Thyroid gland (tissue), 4 donors: Measurements from ENCODE around the gene PLEKHA5. TPM values are rescaled to one million over a fixed set of nuclear protein-coding genes. Genes with fewer than 3 reads are reported as not detected.

ENCODE experiments used
- DNase-seq, 2 donors: peaks; one replicate each; pipeline ENCODE4 v3.0.0-alpha.2; 2019
- H3K27ac ChIP-seq, 3 donors: fragments of 200-600 bp; sonication (generic); 1 replicate in 2 of 3; 2 replicates in 1 of 3; pipeline ENCODE4 v1.5.1; 2016 to 2019; ENCODE audit warnings: mild to moderate bottlenecking in 1 of 3, moderate library complexity in 1 of 3
- H3K27me3 ChIP-seq: fragments of 200-600 bp; sonication (generic); one replicate; pipeline ENCODE4 v1.5.1; 2019
- H3K36me3 ChIP-seq, 2 donors: fragments of 200-600 bp; sonication (generic); one replicate each; pipeline ENCODE4 v1.5.1; 2016 to 2019
- H3K4me1 ChIP-seq, 2 donors: fragments of 200-600 bp; sonication (generic); one replicate each; pipeline ENCODE4 v1.5.1; 2017 to 2019
- H3K4me3 ChIP-seq, 3 donors: fragments of 200-600 bp; sonication (generic); replicated peaks in 1 of 3; 1 replicate in 2 of 3; 2 replicates in 1 of 3; pipeline ENCODE4 v1.5.1; 2016; ENCODE audit warnings: mild to moderate bottlenecking in 1 of 3
- H3K9me3 ChIP-seq: fragments of 200-600 bp; sonication (generic); one replicate; pipeline ENCODE4 v1.5.1; 2017
- CTCF ChIP-seq, 6 experiments: fragments of 200-600 bp in 3 of 6; fragments of 450-650 bp in 3 of 6; sonication (generic) in 3 of 6; IDR thresholded peaks; one replicate each; pipeline ENCODE4 v1.5.1; 2016 to 2019; ENCODE audit warnings: antibody characterized with exemption in 6 of 6, mild to moderate bottlenecking in 2 of 6, inconsistent platforms in 1 of 6, moderate library complexity in 1 of 6
- POLR2A ChIP-seq, 2 donors: fragments of 450-650 bp; IDR thresholded peaks; one replicate each; pipeline ENCODE4 v1.6.1; 2017; ENCODE audit warnings: antibody characterized with exemption in 2 of 2, mild to moderate bottlenecking in 2 of 2, moderate library complexity in 1 of 2
- WGBS, 2 donors: methylation state at CpG; one replicate each; pipeline ENCODE4 v1.1.5; 2017; 5-methylcytosine and 5-hydroxymethylcytosine counted together
- intact Hi-C: fragments of 100-400 bp; cut with DNase I; formaldehyde crosslinking; loops from one replicate; pipeline ENCODE4 v1.15.1; 2023
- total RNA-seq, 4 donors: library from RNA; depleted of rRNA; stranded (reverse); fragments of >200 nt; gene quantifications; one replicate each; pipeline ENCODE4 v1.2.3, GENCODE V29; 2016

PLEKHA5 gene
- total RNA-seq, 4 donors from 2014 or later = 35.4 to 48.6 (median 40.8) TPM

DNA sequence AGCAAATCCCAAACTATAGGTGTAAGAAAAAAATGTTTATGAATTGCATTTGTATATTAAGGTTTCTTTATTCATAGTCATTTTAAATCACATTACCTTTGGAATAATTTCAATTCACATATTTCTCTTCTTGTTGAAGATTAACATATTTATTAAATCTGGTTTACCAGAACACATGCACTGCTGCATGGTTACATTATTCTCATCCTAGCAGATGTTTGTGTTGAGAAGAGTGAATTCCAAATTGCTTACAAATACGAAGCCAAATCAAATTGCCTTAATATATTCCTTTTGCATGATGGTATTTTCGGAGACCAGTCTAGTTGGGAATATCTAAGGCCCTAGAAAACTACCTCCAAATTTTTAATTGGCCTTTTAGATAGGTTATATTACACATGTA, 130.6 kb downstream of the PLEKHA5 start:
- 94 to 96% methylated on average over 2 of the region's 2 CpGs for WGBS, 2 donors
- Histone ChIP-seq H3K9me3 (no peaks in the 10 kb centered on the region), H3K36me3 (no peaks in the 10 kb centered on the region), H3K4me3 (no peak overlapping the region), H3K27ac (no peak overlapping the region), H3K4me1 (no peaks in the 10 kb centered on the region), H3K27me3 (no peaks in the 10 kb centered on the region)
- no peak for TF ChIP-seq POLR2A (IDR thresholded peaks at IDR 0.05)
- TF ChIP-seq CTCF (IDR thresholded peaks at IDR 0.05) = no peak
- intact Hi-C loops = no loop called here
- no peak for DNase-seq

GRCh38 chr12:19261773-19262172, 132.2 kb downstream of the PLEKHA5 start:
- no peak for TF ChIP-seq POLR2A (IDR thresholded peaks at IDR 0.05)
- TF ChIP-seq CTCF (IDR thresholded peaks at IDR 0.05) = no peak
- intact Hi-C loops = no loop called here
- Histone ChIP-seq H3K36me3 (no peaks in the 10 kb centered on the region), H3K4me1 (no peaks in the 10 kb centered on the region), H3K27me3 (no peaks in the 10 kb centered on the region), H3K9me3 (no peaks in the 10 kb centered on the region), H3K4me3 (no peak overlapping the region), H3K27ac (no peak overlapping the region)
- 96 to 97% methylated on average over 4 of the region's 4 CpGs for WGBS, 2 donors
- DNase-seq = no peak

DNA sequence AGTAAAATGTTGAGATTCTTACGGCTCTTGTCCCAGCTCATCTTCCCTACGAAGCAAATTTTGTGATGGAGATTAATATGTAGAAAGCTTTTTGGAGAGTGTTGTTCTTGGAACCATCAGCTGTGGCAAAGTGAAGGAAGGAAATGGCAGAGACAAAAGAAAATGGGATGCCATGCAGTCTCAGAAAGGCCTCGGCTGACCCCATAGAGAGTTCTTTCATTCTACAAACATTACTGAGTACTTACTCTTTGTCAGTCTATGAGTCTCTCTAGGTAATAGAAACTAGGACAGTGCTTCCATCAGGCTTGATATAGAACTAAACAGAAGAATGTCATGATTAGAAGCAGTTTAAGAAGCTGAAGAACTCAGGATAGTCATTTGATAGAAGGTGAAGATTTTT, 134.1 kb downstream of the PLEKHA5 start:
- H3K4me3 ChIP-seq = no peak overlapping the region
- TF ChIP-seq CTCF (IDR thresholded peaks at IDR 0.05) = no peak
- TF ChIP-seq POLR2A (IDR thresholded peaks at IDR 0.05) = no peak
- intact Hi-C loops = no loop called here
- H3K27me3 ChIP-seq = no peaks in the 10 kb centered on the region
- peaks cover 0 to 3% of the 10 kb centered on the region in 2 donors for H3K36me3 ChIP-seq
- no peak for DNase-seq
- 93 to 95% methylated on average over 3 of the region's 3 CpGs for WGBS, 2 donors
- H3K27ac ChIP-seq = no peak overlapping the region
- H3K4me1 ChIP-seq = no peaks in the 10 kb centered on the region
- H3K9me3 ChIP-seq = no peaks in the 10 kb centered on the region

GRCh38 chr12:19273482-19274330, 144.2 kb downstream of the PLEKHA5 start:
- no peak overlapping the region for H3K4me3 ChIP-seq
- peak; percentile 63 to 73 for DNase-seq
- H3K27ac ChIP-seq = no peak overlapping the region
- no peaks in the 10 kb centered on the region for H3K9me3 ChIP-seq
- H3K27me3 ChIP-seq = no peaks in the 10 kb centered on the region
- 89 to 93% methylated on average over 4 of the region's 4 CpGs for WGBS, 2 donors
- peaks cover 0 to 8% of the 10 kb centered on the region in 2 donors for H3K4me1 ChIP-seq
- H3K36me3 ChIP-seq = peaks cover 0 to 6% of the 10 kb centered on the region in 2 donors
- intact Hi-C loops = no loop called here
- TF ChIP-seq POLR2A (IDR thresholded peaks at IDR 0.05) (no peak), CTCF (IDR thresholded peaks at IDR 0.05) (no peak)

GRCh38 chr12:19276767-19277166, 147.2 kb downstream of the PLEKHA5 start:
- Histone ChIP-seq H3K27me3 (no peaks in the 10 kb centered on the region), H3K36me3 (peaks cover 0 to 2% of the 10 kb centered on the region in 2 donors), H3K4me3 (no peak overlapping the region), H3K27ac (no peak overlapping the region), H3K9me3 (no peaks in the 10 kb centered on the region), H3K4me1 (peaks cover 0 to 8% of the 10 kb centered on the region in 2 donors)
- no peak for TF ChIP-seq CTCF (IDR thresholded peaks at IDR 0.05)
- TF ChIP-seq POLR2A (IDR thresholded peaks at IDR 0.05) = no peak
- intact Hi-C loops = no loop called here
- DNase-seq = no peak
